Testis (tissue), 2 donors: Measurements from ENCODE around the gene UBE2M.
"Not testable (repeated sequence)": the region's sequence is repeated elsewhere in the genome, so short reads cannot be mapped to it uniquely, and the experiment has no call there.

ENCODE experiments used
- CTCF ChIP-seq, 3 experiments: fragments of 450-650 bp in 2 of 3; fragments of 200-600 bp in 1 of 3; sonication (generic) in 1 of 3; IDR thresholded peaks; one replicate each; pipeline ENCODE4 v1.5.1; 2016 to 2019; ENCODE audit warnings: antibody characterized with exemption in 3 of 3, mild to moderate bottlenecking in 2 of 3, moderate library complexity in 1 of 3
- POLR2A ChIP-seq: fragments of 450-650 bp; IDR thresholded peaks from one replicate; pipeline ENCODE4 v1.6.1; 2017; ENCODE audit warnings: antibody characterized with exemption, mild to moderate bottlenecking, moderate library complexity

GRCh38 chr19:58507602-58508223 lies 50.7 kb downstream of the UBE2M start:
- TF ChIP-seq POLR2A; CTCF (IDR thresholded peaks at IDR 0.05): not testable (repeated sequence)
